Fibroblast of the aortic adventitia (primary cell): ENCODE results near the gene ZNF536. TPM values are rescaled to one million over a fixed set of nuclear protein-coding genes. Genes with fewer than 3 reads are reported as not detected.

Experiments
- DNase-seq: peaks from one replicate; pipeline ENCODE4 v3.0.0-alpha.2; 2010; ENCODE audit warnings: low read depth
- H3K4me3 ChIP-seq: 2 replicates; pipeline ENCODE4 v1.5.1; 2011; ENCODE audit warnings: low read depth, mild to moderate bottlenecking, control low read depth, low read length, moderate library complexity
- CTCF ChIP-seq: IDR thresholded peaks from 2 replicates; pipeline ENCODE4 v1.5.1; 2011; ENCODE audit warnings: mild to moderate bottlenecking, low read length, control low read depth, inconsistent platforms; ENCODE audit not compliant: insufficient read depth
- total RNA-seq: library from RNA; depleted of rRNA; stranded (reverse); fragments of >200 nt; gene quantifications from 2 replicates; pipeline ENCODE4 v1.2.3, GENCODE V29; 2012; ENCODE audit warnings: low replicate concordance

Gene ZNF536
- total RNA-seq, 1 donor: 0.90 TPM

- H3K4me3 ChIP-seq: no peak overlapping the region
- no peak for DNase-seq
- TF ChIP-seq CTCF: no peak
These were observed 4.1 kb downstream of the ZNF536 start for GRCh38 chr19:30376272-30376671.

GRCh38 chr19:30376826-30377425 is 4.7 kb downstream of the ZNF536 start:
- no peak for DNase-seq
- H3K4me3 ChIP-seq: no peak overlapping the region
- no peak for TF ChIP-seq CTCF

GRCh38 chr19:30378701-30379100 is 6.5 kb downstream of the ZNF536 start:
- no peak overlapping the region for H3K4me3 ChIP-seq
- TF ChIP-seq CTCF: no peak
- no peak for DNase-seq

GRCh38 chr19:30379841-30380610 is 7.8 kb downstream of the ZNF536 start:
- no peak for TF ChIP-seq CTCF
- H3K4me3 ChIP-seq: no peak overlapping the region
- DNase-seq: no peak

- H3K4me3 ChIP-seq: no peak overlapping the region
- no peak for DNase-seq
- TF ChIP-seq CTCF: no peak
These were observed 9.2 kb downstream of the ZNF536 start for GRCh38 chr19:30381366-30381765.

GRCh38 chr19:30385174-30385573 is 13.0 kb downstream of the ZNF536 start:
- H3K4me3 ChIP-seq: no peak overlapping the region
- no peak for TF ChIP-seq CTCF
- no peak for DNase-seq
